ENCODE results near the gene SQSTM1.
"Not testable (repeated sequence)": the region's sequence is repeated elsewhere in the genome, so short reads cannot be mapped to it uniquely, and the experiment has no call there.

Gene SQSTM1

GRCh38 chr5:179860301-179860700, 39.6 kb downstream of the SQSTM1 start:
- DNase-seq: no peak

GRCh38 chr5:179862296-179862695, 41.6 kb downstream of the SQSTM1 start:
- no peak for DNase-seq

- no peak for DNase-seq
These were observed 42.2 kb downstream of the SQSTM1 start for GRCh38 chr5:179862891-179863290.

- no peak for DNase-seq
These were observed 42.9 kb downstream of the SQSTM1 start for GRCh38 chr5:179863449-179864085.

- no peak for DNase-seq
These were observed 44.0 kb downstream of the SQSTM1 start for GRCh38 chr5:179864686-179865085.

GRCh38 chr5:179865491-179866240, 45.0 kb downstream of the SQSTM1 start:
- DNase-seq: no peak

- no peak for DNase-seq
These were observed 45.8 kb downstream of the SQSTM1 start for GRCh38 chr5:179866241-179867078.

- no peak for DNase-seq
These were observed 46.4 kb downstream of the SQSTM1 start for GRCh38 chr5:179867079-179867465.

GRCh38 chr5:179867476-179867875, 46.8 kb downstream of the SQSTM1 start:
- no peak for DNase-seq

- DNase-seq: no peak
These were observed 47.8 kb downstream of the SQSTM1 start for GRCh38 chr5:179868541-179868940.

- DNase-seq: no peak
These were observed 48.4 kb downstream of the SQSTM1 start for GRCh38 chr5:179869101-179869500.

GRCh38 chr5:179869641-179870402, 49.1 kb downstream of the SQSTM1 start:
- DNase-seq: no peak

GRCh38 chr5:179870403-179870903, 49.7 kb downstream of the SQSTM1 start:
- no peak for DNase-seq

- DNase-seq: no peak
These were observed 50.2 kb downstream of the SQSTM1 start for GRCh38 chr5:179870952-179871351.

GRCh38 chr5:179871533-179871932, 50.8 kb downstream of the SQSTM1 start:
- not testable (repeated sequence) for DNase-seq

- no peak for DNase-seq
These were observed 51.5 kb downstream of the SQSTM1 start for GRCh38 chr5:179872055-179872827.

- DNase-seq: no peak
These were observed 52.3 kb downstream of the SQSTM1 start for GRCh38 chr5:179872828-179873575.

GRCh38 chr5:179873588-179874110, 52.9 kb downstream of the SQSTM1 start:
- DNase-seq: no peak

- no peak for DNase-seq
These were observed 53.4 kb downstream of the SQSTM1 start for GRCh38 chr5:179874136-179874535.

- no peak for DNase-seq
These were observed 54.0 kb downstream of the SQSTM1 start for GRCh38 chr5:179874536-179875292.

All from NCI-H345 (cell line).